GM18502 (cell line): ENCODE results near the gene MFNG.
"Not testable (repeated sequence)": the region's sequence is repeated elsewhere in the genome, so short reads cannot be mapped to it uniquely, and the experiment has no call there.

Source experiments
- ATAC-seq: cut with Tn5 transposase; IDR thresholded peaks from one replicate; pipeline ENCODE4 v1.9.1; 2021; ENCODE audit warnings: mild to moderate bottlenecking; ENCODE audit not compliant: unreplicated experiment, poor library complexity

Gene MFNG, protein sequence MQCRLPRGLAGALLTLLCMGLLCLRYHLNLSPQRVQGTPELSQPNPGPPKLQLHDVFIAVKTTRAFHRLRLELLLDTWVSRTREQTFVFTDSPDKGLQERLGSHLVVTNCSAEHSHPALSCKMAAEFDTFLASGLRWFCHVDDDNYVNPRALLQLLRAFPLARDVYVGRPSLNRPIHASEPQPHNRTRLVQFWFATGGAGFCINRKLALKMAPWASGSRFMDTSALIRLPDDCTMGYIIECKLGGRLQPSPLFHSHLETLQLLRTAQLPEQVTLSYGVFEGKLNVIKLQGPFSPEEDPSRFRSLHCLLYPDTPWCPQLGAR

DNA sequence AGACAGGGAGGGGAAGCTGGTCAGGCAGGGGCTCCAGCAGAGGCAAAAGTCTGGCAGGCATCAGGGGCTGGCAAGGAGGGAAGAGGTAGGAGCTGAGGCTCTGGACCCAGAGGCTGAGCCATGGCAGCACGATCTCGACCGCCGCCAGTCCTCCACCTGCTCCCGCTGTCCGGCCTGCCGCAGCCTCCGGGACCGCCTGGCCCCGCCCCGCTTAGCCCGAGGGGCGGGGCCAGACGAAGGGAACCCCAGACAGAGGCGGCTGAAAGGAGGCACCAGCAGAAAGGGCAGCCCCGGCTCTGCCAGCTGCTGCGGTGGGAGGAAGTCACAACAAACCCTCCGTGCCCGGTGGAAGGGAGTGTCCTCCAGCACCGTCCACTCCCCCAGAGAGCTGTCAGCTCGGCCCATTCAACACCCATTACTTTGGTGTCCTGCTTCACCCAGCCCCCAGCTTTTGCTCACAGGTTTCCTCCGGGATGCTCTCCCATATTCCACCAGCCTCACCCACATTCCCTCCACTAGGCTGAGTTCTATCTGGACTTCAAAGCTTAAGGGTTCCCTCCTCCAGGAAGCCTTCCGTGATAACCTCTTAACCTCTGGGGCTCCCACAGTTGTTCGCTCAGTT is at the start of gene MFNG:
TSS of gene MFNG (minus strand) at position 161 of the 622 bp plus-strand sequence. CDS start 207 bp downstream, outside the sequence.
- peak; percentile 59 for ATAC-seq

DNA sequence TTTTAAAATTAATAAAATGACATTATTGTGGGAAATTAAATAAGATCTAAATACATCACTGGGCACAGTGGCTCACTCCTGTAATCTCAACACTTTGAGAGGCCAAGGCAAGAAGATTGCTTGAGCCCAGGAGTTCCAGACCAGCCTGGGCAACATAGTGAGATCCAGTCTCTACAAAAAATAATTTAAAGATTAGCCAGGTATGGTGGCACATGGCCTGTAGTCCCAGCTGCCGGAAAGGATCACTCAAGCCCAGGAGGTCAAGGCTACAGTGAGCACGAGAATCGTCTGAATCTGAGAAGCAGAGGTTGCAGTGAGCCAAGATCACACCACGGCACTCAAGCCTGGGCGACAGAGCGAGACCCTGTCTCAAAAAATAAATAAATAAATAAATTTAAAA is 49.0 kb upstream of the MFNG start:
- ATAC-seq, result no peak

DNA sequence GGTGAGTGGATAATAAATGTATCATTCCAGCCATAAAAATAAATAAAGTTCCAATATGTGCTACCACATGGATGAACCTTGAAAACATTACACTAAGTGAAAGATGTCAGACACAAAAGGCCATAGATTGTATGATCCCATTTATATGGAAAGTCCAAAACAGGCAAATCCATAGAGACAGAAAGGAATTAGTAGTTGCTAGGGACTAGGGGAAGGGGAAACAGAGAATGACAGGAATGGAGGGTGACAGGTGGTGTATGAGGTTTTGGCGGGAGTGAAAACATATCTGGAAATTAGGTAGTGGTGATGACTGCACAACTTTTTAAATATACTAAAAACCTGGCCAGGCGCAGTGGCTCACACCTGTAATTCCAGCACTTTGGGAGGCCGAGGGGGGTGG is 48.3 kb upstream of the MFNG start:
- no peak for ATAC-seq

DNA sequence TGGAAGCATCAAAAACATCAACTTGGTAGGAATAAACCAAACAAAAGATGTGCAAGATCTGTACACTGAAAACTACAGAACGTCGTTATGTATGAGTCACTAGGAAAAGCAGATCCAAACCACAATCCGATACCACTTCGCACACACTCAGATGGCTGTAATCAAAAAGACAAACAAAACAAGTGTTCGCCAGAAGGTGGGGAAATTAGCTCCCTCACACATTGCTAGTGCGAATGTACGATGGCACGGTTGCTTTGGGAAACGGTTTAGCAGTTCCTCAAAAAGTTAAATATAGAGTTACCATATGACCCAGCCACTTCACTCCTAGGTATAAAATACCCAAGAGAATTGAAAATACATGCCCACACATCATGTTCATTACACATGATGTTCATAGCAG is 47.8 kb upstream of the MFNG start:
- ATAC-seq, result no peak

DNA sequence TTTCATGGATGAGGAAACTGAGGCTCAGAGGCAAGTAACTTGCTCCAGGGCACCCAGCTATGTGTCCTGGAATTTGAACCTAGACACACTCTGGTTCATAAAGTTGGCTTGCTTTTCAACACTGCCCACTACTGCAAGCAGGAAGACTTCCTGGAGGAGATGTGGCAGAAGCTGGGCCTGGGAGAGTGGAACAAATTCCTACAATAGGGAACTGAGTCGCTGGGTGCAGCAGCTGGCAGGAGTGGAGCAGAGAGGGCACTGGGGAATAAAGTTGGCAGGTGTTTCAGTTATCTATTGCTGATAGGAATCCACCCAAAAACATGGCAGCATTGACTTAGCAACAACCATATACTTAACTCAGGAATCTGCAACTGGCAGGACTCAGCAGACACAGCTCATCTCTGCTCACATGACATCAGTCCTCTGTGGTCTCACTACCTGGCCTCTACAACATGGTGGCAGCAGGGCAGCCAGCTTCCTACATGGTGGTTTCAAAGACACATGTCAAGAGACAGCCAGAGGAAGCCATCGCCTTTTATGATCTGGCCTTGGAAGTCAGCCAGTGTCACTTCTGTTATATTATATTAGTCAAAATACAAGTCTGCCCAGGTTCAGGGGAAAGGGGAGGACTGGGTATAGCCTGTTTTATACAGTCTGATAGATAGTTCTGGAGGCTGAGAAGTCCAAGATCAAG is 43.6 kb upstream of the MFNG start:
- ATAC-seq, result no peak

DNA sequence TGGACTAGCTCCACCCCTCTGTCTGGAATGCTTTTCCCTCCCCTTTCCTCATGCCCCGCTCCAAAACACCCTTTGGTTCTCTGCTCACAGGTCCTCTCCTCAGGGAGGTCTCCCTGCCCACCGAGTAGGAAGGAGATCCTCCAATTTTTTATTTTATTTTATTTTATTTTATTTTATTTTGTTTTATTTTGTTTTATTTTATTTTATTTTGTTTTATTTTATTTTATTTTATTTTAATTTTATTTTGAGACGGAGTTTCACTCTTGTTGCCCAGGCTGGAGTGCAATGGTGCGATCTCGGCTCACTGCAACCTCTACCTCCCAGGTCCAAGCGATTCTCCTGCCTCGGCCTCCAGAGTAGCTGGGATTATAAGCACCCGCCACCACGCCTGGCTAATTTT is 41.8 kb upstream of the MFNG start:
- ATAC-seq, result not testable (repeated sequence)

DNA sequence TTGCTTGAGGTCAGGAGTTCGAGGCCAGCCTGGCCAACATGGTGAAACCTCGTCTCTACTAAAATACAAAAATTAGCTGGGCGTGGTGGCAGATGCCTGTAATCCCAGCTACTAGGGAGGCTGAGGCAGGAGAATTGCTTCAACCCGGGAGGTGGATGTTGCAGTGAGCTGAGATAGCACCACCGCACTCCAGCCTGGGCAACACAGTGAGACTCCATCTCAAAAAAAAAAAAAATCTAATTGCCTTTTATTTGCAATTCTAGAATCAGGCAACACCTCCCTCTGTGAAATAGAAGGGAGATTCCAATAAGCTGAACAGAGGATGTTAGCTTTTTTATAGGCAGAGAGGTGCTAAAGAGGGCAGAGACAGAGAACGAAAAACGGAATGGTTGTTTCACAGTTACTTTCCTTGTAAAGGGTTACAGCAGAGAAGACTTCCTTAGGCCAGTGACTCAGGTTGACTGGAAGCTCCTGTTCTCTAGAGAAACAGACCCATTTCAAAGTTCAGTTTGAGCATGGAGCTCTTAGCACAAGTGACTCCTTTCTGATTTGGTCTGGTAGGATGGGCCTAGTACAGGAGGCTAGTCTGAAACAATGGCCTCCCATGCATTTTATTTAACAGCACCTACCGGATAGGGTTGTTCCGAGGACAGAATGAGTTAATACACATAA is 41.0 kb upstream of the MFNG start:
- not testable (repeated sequence) for ATAC-seq

DNA sequence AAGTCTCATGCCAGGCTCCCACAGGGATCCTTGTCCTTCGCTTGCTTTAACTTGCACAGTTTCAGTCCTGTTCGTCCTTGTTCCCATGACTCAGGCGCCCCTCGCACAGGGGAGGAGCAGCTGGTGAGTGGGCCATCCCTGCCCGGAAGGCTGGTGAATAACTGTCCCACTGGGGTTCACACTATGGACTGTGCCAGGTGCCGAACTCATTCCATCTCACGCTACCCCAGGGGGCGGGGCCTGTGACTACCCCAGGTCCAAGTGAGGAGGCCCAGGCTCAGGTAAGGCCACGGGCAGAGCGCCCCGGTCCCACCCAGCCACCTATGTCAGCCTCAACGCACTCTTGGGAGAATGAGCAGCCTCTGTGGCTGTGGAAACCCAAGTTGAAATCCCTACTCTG is 40.2 kb upstream of the MFNG start:
- no peak for ATAC-seq

DNA sequence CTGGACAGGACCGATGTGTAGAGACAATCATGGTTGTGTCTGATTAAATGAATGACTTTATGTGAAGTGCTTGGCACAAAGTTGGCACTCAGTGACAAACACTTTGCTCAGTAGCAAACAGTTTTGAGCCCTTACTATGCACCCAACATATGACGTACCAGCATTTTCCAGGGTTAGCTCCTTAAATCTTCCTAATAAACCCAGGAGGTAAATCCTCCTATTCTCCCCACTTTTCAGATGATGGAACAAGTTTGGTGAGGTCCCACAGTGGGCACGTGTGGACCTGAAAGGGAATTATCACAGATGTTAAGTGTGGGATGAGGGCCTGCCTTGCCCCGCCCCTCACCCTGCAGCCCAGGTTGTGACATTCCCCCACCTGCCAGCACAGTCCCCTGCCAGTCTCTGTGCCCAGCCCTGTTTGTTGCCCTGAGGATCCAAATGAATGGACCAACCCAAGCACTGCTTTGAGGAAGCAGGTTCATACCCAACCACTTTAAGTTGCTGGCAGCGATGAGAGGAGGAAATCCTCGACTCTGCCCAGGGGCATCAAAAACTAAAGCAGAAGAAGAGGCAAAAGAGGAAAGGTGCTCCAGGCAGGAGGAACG is 39.7 kb upstream of the MFNG start:
- no peak for ATAC-seq

DNA sequence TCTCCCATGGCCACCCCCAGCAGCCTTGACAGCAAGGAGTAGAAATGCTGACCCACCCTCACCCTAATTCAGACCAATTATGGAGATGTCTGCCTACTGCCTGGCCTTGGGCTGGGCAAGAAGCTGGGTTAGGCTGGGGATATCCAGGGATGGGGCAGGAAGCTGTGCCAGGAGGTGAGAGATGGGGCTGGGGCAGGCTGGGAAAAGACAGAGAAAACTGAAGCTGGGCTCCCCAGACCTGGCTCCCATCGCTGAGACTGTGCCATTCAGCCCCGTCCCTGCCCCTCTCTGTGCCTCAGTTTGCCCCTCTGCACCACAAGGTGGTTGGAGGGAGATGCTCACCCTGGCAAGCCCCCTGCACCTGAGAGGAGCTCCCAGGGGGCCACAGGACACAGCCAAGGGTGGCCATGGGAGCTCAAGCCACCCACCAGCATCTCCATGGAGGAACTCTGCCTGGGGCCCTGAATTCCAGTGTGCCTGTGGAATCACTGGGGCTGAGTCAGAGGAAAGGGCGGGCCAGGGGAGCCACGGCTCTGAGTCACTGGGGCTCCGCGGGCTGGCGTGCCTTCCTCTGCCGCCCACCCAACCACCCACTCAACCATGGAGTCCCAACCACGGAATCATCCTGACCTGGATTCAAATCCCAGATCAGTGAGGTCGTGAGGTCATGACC is 39.0 kb upstream of the MFNG start:
- no peak for ATAC-seq

DNA sequence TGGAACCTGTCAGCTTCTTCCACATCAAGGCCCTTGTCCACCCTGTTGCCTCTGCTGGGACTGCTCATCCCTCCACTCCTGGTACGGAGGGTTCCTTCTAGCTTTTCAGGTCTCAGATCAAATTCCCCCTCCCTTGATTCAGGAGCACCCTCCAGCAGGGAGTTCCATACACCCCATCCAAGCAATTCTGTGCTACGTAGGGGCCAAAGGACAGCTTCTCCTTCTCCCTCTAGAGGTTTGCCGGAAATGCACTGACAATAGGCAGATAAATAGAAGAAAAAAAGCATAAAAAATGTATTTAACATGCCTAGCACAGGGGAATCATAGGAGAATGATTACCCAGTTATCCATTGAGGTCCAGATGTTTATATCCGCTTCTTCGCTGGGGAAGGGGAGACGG is 36.3 kb upstream of the MFNG start:
- no peak for ATAC-seq

DNA sequence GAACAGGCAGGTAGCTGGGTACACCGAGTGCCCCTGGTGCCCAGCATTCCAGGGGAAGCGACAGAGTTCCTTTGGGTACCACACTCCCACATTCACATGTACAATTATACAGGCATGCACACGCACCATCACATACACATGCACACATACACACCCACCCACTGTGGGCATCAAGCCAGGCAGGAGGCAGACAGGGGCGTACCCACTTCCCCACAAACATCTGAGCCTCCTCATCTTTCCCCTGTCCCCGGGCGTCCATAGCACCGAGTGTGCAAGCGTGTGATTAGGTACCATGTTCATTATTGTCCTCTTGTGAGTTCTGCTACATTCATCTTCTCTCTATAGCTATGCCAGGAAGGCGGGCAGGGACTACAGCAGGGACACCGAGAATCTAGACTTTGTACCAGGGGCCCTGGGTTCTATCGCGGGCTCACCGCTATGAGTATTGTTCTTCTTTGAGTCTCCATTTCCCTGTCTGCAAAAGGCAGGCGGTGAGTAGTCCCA is 35.1 kb upstream of the MFNG start:
- ATAC-seq, result no peak

DNA sequence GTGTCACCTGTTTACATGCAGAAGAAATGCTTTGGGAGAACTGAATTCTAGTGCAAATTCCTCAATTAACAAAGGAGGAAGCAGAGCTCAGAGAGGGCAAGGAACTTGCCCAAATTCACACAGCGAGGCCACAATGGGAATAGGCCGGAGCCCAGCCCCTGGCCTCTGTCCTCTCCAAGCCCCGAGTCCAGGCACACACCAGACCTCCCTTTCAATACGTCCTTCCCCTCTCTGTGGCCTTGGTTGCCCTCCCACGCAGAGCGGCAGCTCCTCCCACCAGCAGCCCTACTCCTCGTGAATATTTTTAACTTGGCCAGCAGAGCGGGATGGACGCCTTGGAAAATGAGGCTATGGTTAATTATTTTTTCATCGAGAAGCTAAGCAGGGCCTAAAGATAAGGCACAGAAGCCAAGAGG is 34.6 kb upstream of the MFNG start:
- no peak for ATAC-seq

DNA sequence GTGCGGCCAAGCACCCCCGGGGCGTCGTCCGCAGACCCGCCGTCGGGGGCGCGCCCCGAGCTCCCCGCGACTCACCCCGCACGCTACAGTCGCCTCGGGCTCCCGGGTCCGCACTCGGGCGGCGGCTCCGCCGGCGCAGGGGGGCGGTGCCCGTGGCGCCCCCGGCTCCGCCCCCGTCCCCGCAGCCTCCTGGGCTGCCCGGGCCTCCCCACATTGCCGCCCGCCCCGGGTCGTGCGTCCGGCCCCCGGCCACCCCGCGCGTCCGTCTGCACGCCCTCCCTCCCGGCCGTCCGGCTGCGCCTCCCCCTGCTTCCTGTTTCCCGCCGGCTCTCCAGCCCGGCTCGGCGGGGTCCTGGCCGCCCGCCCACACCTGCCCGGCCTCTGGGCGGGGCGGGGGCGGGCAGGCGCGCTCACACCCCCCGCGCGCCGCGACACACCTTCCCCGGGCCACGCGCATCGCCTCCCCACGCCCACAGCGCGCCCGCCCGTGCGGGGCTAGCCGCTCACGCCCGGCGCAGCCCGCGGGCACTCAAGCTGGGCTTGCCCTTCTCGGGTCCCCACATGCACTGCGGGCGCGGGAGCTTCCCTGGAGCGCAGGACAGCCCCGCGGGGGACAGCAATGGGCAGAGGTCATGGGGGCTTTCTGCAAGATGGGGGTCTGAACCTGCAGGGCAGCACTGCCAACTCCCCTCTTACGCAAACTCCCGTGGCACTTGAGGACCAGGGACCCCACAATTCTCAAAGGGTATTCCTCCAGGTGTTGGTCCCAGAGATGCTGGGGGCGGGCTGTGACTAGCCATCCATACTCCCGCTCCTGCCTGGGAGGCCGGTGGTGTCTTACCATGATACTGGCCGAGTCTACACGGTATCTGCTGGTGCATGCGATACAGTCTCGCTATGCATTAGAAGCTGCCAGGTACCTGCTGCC is 33.3 kb upstream of the MFNG start, which contains the start of gene CARD10:
TSS of gene CARD10 (minus strand) at position 148 of the 928 bp plus-strand sequence. CDS start 215 bp downstream, outside the sequence.
- no peak for ATAC-seq

DNA sequence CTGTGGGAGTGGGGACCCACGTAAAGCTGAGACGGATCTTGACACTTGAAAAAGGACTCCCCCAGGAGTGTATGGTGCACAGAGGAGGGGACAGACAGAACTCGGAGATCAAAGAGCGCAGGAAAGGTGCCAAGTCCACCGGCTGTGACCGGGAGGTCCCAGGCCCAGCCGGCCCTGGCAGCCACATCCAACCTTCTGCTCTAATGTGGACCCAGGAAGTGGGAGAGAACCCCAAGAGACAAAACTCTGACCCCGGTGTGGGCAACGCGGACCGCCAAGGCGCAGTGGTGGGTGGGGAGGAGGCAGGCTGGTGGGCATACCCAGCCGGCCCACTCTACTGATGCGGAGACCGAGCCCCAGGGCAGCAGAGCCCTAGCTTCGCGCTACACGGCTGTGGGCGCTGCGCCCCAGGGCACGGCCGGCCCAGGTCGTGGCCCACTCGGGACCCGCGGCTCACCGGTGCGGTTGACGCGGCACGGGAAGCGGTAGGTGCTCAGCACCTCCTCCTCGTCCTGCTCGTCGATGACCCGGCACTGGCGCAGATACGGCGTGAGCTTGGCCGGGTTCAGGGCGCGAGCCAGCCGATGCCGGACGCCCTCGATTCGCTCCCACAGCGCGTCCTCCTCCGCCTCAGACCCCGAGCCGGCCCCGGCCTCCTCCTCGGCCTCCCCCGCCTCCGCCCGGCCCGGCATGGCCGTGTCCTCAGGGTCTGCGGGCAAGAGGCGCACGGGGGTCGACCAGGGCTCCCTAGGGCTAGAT is 32.5 kb upstream of the MFNG start:
- ATAC-seq, result no peak

DNA sequence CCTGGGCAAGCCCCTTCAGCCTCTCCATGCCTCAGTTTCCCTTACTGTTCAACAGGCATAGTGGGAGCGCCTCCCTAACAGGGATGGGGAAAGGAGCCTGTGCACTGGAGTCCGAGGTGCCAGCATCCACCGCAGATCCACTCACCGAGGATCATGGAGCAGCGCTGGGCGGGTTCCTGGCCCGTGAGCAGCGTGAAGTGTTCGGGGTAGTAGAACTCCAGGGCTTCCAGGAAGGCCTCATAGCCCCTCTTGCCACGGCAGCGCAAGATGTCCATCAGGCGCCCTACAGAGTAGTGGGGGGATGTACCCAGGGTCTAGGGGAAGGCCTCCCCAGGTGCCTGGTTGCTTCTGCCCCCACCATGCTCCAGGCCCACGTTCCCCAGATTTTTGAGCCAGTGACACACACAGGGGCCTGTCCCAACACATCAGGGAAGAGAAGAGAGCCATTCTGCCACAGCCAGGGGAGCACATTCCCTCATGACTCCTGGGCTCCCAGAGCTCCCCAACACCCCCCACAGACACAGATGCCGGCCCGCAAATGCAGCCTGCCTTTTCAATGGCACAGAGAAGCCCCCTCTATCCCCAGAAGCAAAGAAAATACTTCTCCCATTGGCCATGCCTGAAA is 31.8 kb upstream of the MFNG start:
- ATAC-seq, result no peak

DNA sequence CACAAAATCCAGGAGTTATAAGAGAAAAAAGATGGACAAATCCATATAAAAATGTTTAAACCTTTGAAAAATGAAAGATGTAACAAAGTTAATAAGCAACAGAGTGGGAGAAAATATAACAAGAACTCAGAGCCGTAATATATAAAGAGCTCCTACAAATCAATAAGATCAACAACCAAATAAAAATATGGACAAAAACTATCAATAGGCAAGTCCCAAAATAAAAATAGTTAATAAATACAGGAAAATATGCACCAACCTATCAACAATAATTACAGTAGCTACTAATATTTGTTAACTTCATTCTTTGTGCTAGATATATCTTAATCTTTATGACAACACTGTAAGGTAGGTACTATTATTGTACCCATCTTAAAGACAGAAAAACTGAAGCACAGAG is 30.3 kb upstream of the MFNG start:
- ATAC-seq, result no peak

DNA sequence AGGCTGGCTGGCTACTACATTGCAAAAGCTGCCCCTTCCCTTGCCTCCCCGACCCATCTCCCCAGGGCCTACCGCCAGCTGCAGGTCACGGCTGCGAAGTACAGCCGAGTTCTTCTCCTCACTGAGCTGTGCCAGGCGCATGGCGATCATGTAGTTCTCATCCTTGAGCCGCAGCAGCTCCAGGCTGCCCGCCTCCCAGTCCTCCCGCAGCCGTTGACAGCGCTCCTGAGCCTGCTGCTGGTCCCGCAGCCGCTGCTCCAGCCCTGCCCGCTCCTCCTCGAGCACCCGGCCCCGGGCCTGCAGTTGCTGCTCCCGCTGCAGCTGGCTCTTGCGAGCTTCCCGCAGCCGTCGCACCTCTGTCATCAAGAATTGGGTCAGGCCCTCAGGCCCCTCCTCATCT is 29.7 kb upstream of the MFNG start:
- ATAC-seq, result no peak
